Measurements from ENCODE around the gene SMCP.
A peak's percentile ranks its signal among the peaks of the same experiment; 100 is the strongest.

SMCP gene

GRCh38 chr1:152878042-152878441, at the start of gene SMCP:
SMCP (plus strand) TSS chr1:152878322; CDS start chr1:152884423, 6,101 bp downstream.
- DNase-seq: no peak

- no peak for DNase-seq
Measured at GRCh38 chr1:152836870-152837269, 41.3 kb upstream of the SMCP start.

- no peak for DNase-seq
Measured at GRCh38 chr1:152842556-152842955, 35.6 kb upstream of the SMCP start, which contains the start of gene LCE6A. LCE6A (plus strand) TSS chr1:152842856; CDS start chr1:152843521, 665 bp downstream.

GRCh38 chr1:152855661-152856060, 22.5 kb upstream of the SMCP start:
- DNase-seq: no peak

GRCh38 chr1:152858062-152858461, 20.1 kb upstream of the SMCP start:
- no peak for DNase-seq

GRCh38 chr1:152859696-152860095, 18.4 kb upstream of the SMCP start, which contains the start of gene LCE7A:
LCE7A (plus strand) TSS chr1:152859996; CDS start chr1:152860698, 702 bp downstream.
- DNase-seq: no peak

GRCh38 chr1:152860129-152860528, 18.0 kb upstream of the SMCP start:
- no peak for DNase-seq

GRCh38 chr1:152861374-152861773, 16.7 kb upstream of the SMCP start:
- DNase-seq: no peak

- no peak for DNase-seq
Measured at GRCh38 chr1:152864443-152864842, 13.7 kb upstream of the SMCP start.

GRCh38 chr1:152866321-152866720, 11.8 kb upstream of the SMCP start:
- no peak for DNase-seq

- peak; percentile 2 for DNase-seq
Measured at GRCh38 chr1:152869808-152870419, 8.2 kb upstream of the SMCP start.

- no peak for DNase-seq
Measured at GRCh38 chr1:152870831-152871730, 7.0 kb upstream of the SMCP start.

- DNase-seq: no peak
Measured at GRCh38 chr1:152871731-152872126, 6.4 kb upstream of the SMCP start.

GRCh38 chr1:152873495-152873894, 4.6 kb upstream of the SMCP start:
- DNase-seq: no peak

- DNase-seq: no peak
Measured at GRCh38 chr1:152876827-152877226, 1.3 kb upstream of the SMCP start.

GRCh38 chr1:152879559-152880198, 1.6 kb downstream of the SMCP start:
- no peak for DNase-seq

- DNase-seq: no peak
Measured at GRCh38 chr1:152880316-152880715, 2.2 kb downstream of the SMCP start.

GRCh38 chr1:152880907-152881306, 2.8 kb downstream of the SMCP start:
- DNase-seq: no peak

GRCh38 chr1:152884085-152884484, 6.0 kb downstream of the SMCP start:
- no peak for DNase-seq

- no peak for DNase-seq
Measured at GRCh38 chr1:152884506-152884905, 6.4 kb downstream of the SMCP start.

GRCh38 chr1:152884966-152885624, 7.0 kb downstream of the SMCP start:
- no peak for DNase-seq

GRCh38 chr1:152886085-152886484, 8.0 kb downstream of the SMCP start:
- no peak for DNase-seq
